Kasumi-1 (cell line): ENCODE data around the gene MESD.

ENCODE experiments used
- DNase-seq, 2 experiments: peaks; one replicate each; lab custom pipeline; 2025; lab: John Stamatoyannopoulos, UW

The MESD gene

DNA sequence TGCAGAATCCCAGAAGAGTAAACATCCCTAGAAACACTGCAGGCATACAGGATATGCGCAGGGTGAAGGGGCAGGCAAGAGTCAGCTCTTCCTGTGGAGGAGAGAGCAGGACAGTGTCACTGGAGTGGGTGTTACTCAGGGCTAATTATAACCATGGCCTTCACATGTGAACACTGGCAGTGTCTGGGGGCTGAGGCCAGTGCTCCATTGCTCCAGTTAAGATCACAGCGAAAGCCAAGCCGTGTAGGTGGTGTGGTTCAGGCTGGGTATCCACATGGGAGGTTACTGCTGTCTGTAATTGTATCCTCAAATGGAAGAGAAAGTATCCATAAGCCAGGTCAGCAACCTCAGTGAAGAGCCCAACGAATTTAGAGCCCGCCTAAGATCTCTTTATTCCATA is 84.6 kb downstream of the MESD start:
- no peak for DNase-seq

DNA sequence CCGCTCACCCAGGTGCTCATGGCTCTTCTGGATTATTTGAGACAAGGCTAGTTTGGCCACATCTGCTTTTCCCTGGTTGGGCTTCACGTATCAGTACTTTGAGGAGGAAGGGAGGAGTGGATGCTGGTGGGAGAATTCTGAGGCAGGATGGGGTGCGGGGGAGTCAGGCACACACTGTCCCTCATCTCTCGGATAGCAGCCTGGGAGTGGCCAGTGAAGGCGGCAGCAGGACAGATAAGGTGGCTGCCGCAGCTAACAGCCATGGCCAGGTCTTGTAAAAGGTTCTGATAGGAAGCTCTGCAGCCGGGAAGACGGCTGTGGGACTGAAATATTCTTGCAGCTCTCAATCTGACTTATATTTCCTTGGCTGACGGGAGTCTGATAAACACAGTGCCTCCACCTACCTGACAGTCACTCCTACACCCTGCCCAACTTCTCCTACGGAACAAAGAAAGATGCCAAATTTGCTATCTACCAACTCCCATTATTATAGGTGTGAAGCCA is 87.3 kb downstream of the MESD start:
- DNase-seq = no peak

DNA sequence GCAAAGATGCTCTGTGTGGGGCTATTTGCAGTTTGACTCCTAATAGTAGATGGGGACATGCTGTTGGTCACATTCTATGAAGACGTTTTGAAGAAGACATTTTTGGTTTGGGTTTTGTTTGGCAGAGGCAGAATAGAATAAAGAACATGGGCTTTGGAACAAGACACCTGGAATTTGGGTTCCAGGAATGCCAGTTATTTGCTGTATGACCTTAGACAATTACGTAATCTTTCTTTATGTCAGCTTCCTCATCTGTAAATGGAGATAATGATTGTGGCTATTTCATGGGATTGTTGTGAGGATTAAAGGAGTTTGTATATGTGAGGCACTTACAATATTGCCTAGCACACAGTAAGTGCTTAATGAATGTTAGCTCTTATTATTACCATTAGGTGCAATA is 91.6 kb downstream of the MESD start:
- DNase-seq = no peak
